Activated effector memory CD4-positive, alpha-beta T cell treated with Interleukin-2 at 50 U/mL for 16 hours (primary cell): Measurements from ENCODE around the gene SLC12A6.
"Not testable (repeated sequence)": the region's sequence is repeated elsewhere in the genome, so short reads cannot be mapped to it uniquely, and the experiment has no call there.

ENCODE experiments used
- DNase-seq: peaks from one replicate; pipeline ENCODE4 v3.0.0-alpha.2; 2020

The SLC12A6 gene

GRCh38 chr15:34337557-34338306 is at the start of gene SLC12A6:
Gene SLC12A6, minus strand, starts transcription at chr15:34337781. Its CDS starts 1,101 bp downstream, at chr15:34336680.
- DNase-seq: peak; percentile 89

DNA sequence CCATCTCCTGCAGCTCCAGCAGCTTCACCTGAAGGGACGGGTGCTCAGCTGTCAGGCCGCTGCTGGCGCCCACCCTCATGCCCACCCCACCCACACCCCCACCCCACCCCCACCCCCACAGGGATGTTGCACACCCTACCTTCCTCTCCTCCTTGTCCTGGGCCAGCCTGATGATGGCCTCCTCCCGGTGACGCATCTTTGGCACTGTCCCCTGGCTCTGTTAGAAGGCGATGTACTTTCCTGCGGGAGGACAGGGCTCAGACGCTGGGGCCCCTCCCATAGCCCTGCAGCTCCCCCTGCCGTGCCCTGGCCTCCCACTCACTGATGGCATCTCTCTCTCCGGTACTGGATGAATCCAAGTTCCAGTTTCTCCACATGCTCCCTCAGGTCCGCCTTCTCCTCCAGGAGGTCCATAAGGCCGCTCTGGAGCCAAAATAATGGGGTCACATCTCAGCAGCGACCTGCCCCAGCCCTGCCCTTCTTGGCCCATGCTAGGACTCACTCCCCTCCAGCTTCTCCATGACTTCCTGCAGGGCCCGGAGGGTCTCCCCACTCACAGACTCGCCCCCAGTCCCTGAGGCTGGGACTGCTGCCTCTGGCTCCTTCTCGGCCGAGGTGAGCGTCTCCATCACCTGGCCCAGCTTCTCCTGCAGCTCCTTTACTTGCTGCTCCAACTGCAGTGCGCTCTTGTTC is 44.4 kb upstream of the SLC12A6 start:
- DNase-seq: not testable (repeated sequence)

- not testable (repeated sequence) for DNase-seq
Observed at GRCh38 chr15:34380491-34380890, 42.9 kb upstream of the SLC12A6 start.

DNA sequence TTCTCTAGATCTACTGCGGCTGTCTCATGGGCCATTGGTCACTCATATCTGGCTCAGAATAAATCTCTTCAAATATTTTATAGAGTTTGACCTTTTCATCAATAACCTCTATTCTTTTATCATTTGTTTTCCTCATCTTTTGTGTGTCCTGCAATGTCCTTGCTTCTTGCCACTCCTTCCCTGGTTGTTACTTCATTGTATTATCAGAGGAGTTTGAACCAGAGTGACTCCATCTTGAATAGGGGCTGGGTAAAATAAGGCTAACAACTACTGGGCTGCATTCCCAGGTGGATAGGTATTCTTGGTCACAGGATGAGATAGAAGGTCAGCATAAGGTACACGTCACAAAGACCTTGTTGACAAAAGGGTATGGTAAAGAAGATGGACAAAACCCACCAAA is 39.3 kb upstream of the SLC12A6 start:
- DNase-seq: no peak

DNA sequence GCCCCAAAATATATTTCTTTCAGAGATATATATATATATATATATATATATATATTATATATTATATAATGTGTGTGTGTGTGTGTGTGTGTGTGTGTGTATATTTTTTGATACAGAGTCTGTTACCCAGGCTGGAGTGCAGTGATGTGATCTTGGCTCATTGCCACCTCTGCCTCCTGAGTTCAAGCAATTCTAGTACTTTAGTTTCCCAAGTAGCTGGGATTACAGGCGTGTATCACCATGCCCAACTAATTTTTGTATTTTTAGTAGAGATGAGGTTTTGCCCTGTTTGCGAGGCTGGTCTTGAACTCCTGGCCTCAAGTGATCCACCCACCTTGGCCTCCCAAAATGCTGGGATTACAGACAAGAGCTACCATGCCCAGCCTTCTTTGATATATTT is 38.0 kb upstream of the SLC12A6 start:
- not testable (repeated sequence) for DNase-seq

- DNase-seq: no peak
Observed at GRCh38 chr15:34374816-34375215, 37.2 kb upstream of the SLC12A6 start.

GRCh38 chr15:34373951-34374350 is 36.4 kb upstream of the SLC12A6 start:
- DNase-seq: no peak

GRCh38 chr15:34370643-34371042 is 33.1 kb upstream of the SLC12A6 start:
- DNase-seq: no peak

- DNase-seq: no peak
Observed at GRCh38 chr15:34370129-34370528, 32.5 kb upstream of the SLC12A6 start.

DNA sequence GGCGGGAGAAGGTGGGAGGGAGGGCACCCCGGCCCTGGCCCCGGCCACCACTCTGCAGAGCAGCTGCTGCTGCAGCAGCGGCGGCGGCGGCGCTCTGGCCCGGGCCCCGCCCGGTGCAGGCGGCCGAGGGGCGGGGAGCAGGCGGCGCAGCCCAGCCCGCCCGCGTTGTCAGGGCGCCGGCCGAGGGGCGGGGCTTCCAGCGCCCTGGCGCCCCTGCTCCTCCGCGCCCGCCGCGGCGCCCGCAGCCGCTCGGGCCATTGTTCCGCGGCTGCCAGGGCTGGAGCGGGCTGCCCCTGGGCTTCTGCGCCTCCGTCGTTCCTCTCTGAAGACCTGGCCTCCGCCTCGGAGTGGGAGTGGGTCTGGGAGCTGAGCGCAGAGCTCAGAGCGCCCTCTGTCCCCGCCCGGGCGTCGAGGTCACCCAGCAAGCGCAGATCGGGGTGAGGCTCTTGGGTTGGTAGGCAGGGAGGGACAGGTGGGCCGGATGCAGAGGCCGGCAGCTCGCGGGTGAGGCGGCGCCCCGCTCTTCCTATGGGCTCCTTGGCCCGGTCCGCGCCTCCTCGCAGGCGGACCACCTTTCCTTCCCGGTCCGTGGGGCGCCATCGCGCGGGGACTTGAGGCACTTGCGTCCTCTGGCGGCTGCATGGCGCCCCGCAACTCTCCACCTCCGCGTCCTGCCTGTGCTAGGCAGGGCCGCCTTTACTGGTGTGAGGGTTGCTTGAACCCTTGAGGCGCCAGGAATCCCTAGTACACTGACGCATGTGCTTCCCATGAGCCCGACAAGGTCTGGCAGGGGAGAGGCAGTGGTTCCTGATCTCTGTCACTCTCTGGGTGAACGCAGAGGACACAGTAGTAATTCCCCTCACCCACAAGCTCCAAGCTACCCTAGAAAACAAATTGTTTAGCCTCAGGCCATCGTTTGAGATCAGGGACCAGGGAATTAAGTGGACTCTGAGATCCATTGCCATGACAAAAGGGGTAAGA is 29.8 kb upstream of the SLC12A6 start, which contains the start of gene LPCAT4:
TSS of gene LPCAT4 (minus strand) at position 96 of the 981 bp plus-strand sequence. CDS start 96 bp downstream, outside the sequence.
- peak; percentile 86 for DNase-seq

DNA sequence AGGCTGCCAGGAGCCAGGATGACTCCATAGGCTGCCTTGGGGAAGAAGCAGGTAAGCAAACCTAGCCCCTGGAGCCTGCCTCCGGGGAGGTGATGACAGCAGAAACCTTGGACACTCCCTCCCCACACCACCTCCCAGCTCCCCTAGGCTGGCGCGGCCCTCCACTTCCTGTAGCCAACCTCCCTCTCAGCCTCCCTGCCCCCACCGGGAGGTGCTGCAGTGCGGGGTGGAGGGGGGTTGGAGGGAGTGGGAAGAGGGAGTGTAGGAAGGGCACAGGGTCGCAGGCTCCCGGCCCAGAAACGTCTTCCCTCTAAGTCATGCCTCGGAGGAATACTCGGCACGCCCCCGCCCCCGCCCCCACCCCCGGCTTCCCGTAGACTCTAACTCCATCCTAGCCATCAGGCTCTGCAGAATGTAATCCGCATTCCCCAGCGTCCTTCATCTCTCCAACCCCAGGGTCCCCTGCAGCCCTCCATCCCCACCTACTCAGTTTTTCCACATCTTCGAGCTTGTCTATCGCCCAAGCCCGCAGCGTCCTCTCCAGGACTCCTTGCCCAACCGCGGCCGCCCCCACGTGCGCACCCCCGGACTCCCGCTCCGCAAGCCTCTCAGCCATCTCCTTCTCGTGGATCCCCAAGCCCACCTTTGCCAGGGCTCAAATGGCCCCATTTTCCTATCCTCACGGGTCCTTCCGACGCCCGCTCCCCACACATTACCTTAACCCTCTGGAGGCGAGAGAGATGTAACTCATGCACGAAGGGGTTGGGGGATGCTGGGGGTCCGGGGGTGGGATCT is 28.9 kb upstream of the SLC12A6 start:
- peak; percentile 44 for DNase-seq

DNA sequence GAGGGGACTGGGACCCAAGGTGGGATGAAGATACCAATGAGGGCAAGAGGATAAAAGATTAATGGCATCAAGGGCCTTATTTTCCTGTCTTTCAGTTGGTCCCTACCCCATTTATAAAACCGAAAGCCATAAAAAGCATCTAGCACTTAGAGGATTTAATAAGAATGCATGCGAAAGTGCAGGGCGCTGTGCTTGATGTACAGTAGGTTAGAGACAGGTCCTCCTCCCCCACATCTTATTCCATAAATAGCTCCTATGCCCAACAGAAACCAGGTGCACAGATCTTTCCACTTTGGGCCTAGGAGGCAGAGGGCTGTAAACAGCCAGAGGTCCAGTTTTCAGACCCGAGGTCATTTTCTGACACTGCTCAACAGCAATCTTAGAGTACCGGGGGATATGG is 28.3 kb upstream of the SLC12A6 start:
- DNase-seq: no peak

DNA sequence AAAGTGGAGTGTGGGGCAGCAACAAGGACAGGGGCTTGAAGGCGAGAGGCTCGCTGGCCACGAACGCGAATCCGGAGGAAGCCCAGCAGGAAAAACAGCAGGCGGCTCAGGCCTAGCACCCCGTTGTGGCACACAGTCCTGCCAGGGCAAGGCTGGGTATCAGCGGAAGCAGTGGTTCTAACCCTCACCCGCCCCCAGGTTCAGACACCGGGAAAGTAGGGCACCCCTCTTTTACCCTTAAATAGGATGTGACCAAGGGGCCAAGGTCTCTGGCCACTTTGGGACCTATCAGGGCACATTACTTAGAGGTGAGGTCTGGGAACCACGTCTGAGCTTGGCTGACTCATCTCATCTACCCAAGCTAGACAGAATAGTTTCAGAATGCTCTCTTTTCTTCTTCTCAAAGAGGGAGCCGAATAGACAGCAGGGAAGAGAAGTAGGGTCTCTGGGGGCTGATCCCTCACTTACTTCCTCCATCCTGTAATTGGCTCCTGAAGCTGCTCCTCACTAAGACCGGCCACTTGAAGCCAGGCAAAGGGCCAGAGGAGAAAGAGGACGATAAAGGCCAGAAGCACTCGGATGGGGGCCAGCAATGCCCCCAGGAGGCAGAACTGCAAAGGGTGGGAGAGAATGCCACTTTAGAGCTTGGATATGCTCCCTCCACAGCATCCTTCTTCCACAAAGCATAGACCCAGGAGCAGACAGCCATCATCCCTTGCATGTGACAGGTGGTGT is 27.7 kb upstream of the SLC12A6 start:
- DNase-seq: peak; percentile 13

GRCh38 chr15:34364041-34364440 is 26.5 kb upstream of the SLC12A6 start:
- DNase-seq: no peak

DNA sequence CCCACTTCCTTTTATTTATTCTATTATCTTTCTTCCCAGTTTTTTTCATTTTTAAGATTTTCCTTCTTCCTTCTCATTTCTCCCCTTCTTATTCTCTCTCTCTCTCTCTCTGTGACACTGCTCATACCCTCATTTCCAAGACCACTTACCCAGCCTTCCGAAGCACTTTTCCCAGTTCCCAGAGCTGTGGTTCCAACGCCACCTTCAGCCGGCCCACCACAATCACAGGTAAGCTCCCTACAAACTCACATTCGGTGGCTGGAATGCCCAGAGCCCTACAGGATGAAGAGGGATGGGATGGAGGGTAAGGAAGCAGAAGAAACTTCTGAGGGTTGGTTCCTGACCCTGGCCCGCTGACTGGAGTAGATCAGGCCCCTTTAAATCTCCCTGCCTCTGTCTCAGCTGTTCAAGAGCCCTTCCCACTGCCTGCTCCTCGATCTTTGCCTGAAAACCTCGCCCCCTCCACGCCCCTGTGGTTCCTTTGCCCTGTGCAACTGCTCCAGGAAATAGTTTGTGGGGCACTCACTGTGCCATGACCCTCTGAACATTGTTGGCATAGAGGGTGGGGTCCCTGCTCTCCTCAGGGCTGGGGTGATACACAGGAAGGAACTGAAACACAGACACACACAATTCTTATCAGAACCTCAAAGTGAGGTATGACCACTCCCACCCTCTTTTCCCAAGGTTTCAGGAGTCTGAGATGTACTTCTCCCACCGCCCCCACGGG is 24.6 kb upstream of the SLC12A6 start:
- DNase-seq: no peak

- no peak for DNase-seq
Observed at GRCh38 chr15:34361278-34361677, 23.7 kb upstream of the SLC12A6 start.

GRCh38 chr15:34360298-34360697 is 22.7 kb upstream of the SLC12A6 start:
- DNase-seq: no peak

DNA sequence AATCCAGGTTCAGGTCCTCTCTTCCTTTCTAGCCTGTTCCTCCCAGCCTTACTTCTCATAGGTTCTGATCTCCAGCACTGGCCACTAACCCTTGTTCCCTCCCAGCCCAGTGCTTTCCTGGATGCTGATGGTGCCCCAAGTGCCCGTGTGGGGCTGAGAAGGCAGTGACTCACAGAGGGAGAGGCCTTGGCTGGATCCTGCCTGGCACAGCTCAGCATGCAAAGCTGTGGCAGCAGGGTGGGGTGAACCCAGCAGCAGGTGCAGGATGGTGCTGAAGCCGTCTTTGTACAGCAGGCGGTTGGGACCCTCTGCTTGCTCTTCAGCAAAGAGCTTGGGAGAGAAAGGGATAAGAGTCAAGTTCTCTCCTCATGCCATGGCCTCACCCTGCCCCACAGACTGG is 21.8 kb upstream of the SLC12A6 start:
- DNase-seq: no peak

DNA sequence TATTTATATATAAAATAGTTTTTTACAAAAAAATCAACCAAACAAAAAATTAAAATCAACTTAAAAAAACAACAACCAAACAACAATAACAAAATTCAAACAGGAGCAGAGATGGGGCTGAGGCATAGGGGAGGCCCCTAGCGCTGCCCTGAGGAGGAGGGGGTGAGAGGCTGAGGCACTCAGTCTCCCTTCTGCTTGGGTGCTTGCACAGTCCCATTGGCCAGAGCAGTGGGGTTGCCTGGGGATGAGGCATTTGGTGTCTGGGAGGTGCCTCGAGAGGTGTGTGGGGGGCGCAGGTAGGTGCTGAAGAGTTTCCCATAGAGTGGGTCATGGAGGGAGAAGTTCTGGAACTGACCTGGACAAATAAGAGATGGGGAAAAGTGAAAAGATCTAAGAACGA is 21.4 kb upstream of the SLC12A6 start:
- DNase-seq: no peak

DNA sequence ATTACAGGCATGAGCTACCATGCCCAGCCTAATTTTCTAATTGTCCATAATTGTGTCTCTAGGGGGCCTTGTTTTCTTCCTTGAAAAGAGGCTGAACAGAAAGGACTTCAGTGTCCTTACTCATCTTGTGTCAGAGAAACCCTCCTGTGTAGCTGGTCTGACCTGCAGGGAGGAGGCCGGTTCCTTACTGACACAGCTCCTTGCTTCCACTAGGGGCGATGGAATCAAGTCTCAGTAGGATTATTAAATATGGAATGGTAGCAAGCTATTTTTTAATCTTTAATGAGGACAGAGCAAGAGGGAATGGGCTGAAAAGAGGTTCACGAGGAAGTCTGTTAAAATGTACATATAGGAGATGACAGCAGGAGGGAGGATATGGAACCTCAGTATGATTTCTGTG is 20.8 kb upstream of the SLC12A6 start:
- no peak for DNase-seq

- no peak for DNase-seq
Observed at GRCh38 chr15:34357653-34358052, 20.1 kb upstream of the SLC12A6 start.
